Activated CD4-positive, alpha-beta T cell treated with anti-CD3 and anti-CD28 coated beads, Interleukin-2, amount 10 ng/mL, durations not matched to agents 7 days and 5 days (primary cell): ENCODE measurements around the gene NDRG4. TPM values are rescaled to one million over a fixed set of nuclear protein-coding genes. Genes with fewer than 3 reads are reported as not detected.

Source experiments
- CTCF ChIA-PET: fragments of 350-600 bp; sonication (Branson Sonifier 250); formaldehyde crosslinking; loops from one replicate; lab custom pipeline; 2021; ENCODE audit warnings: antibody characterized with exemption; lab: Charles Lee
- POLR2A ChIA-PET: fragments of 350-600 bp; sonication (Branson Sonifier 250); formaldehyde crosslinking; loops from one replicate; lab custom pipeline; 2021; ENCODE audit warnings: antibody characterized with exemption; lab: Charles Lee
- DNase-seq: peaks from one replicate; pipeline ENCODE4 v3.0.0-alpha.2; 2020
- H3K27ac Mint-ChIP-seq: one replicate; pipeline ENCODE4 v1.8.0; 2021; ENCODE audit warnings: mild to moderate bottlenecking, moderate library complexity, mixed read lengths
- H3K27me3 Mint-ChIP-seq: one replicate; pipeline ENCODE4 v1.8.0; 2021; ENCODE audit warnings: mixed read lengths
- H3K36me3 Mint-ChIP-seq: one replicate; pipeline ENCODE4 v1.8.0; 2021; ENCODE audit warnings: low read depth, mixed read lengths
- H3K4me1 Mint-ChIP-seq: one replicate; pipeline ENCODE4 v1.8.0; 2021; ENCODE audit warnings: mixed read lengths
- H3K4me3 Mint-ChIP-seq: one replicate; pipeline ENCODE4 v1.8.0; 2021; ENCODE audit warnings: mild to moderate bottlenecking, moderate library complexity, mixed read lengths
- H3K9me3 Mint-ChIP-seq: one replicate; pipeline ENCODE4 v1.8.0; 2021; ENCODE audit warnings: mixed read lengths
- total RNA-seq, 2 experiments: library from RNA; stranded (reverse); gene quantifications; one replicate each; pipeline ENCODE4 v1.2.3, GENCODE V29; 2021

NDRG4 gene
- total RNA-seq, 2 experiments from 2014 or later = 0.69 to 0.97 TPM

DNA sequence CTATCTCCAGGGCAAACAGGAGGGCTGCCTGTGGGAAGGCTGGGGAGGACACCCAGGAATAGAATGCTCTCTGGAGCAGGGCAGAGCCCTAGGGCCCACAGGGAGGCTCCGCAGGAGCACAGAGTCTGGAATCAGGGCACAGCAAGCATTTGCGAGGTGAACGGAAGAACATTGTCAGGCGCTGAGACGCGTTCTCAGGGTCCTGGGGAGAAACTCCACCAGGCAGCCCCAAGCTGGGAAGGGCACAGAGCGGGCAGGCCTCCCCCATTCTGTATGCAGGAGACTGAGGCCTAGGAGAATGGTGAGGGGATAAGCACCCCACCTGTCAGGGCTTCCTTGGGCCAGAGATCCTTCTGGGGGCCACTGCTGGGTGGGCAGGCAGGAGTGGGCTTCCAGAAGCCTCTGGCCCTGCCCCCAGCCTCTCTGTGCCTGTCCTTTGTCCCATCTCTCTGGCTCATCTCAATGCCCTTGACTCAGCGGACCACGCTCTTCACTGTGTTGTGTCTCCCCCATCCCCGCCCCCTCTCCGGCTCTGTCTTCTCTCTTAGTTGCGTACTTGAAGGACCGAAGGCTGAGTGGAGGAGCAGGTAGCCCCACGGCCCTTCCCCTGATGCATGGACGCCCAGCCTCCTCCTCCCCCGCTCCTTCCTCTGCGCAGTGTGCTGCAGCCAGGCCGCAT, 10.3 kb downstream of the NDRG4 start:
- ChIA-PET CTCF (interaction anchor here (1.5 kb wide), 1 partner anchor 246 kb away, joined by 6 read pairs; no protein-coding TSS in a partner anchor), POLR2A (no interaction called here)
- H3K27ac Mint-ChIP-seq = no peak overlapping the region

DNA sequence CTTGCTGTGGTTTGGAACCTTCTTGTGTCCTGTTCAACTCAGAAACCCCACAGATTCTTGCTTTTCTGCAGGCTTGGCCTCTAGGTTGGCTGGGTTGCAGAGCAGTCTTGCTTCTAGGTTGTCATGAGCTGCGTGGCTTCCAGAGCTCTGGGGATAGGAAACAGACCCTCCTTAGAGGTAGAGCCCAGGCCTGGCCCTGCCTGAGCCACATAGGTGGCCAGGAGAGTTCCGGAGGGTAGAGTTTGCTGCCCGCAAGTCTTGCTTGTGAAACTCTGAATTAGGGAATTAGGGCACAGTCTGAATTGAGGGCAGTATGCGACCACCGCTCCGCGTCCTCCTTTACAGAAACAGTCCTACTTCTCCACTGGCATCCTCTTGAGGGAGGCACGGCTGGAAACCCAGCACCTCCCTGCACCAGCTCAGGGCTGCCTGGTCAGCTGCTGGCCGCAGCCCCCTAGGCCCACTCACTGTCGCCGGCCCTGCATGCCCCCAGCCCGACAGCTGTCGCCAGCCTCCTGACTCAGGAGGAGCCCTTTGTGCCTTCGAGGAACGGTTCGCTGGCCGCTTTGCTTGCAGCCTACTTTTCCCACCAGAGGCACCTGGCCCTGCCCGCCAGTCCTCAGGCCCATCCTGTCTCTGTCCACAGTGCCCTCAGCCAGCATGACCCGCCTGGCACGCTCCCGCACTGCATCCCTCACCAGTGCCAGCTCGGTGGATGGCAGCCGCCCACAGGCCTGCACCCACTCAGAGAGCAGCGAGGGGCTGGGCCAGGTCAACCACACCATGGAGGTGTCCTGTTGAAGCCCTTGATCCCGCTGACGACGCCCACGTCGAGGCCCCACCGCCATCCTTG, 11.1 kb downstream of the NDRG4 start:
- peaks cover 9% of the 10 kb centered on the region for H3K4me1 Mint-ChIP-seq
- no peak overlapping the region for H3K27ac Mint-ChIP-seq
- DNase-seq = no peak
- no peak overlapping the region for H3K4me3 Mint-ChIP-seq
- POLR2A ChIA-PET = no interaction called here
- CTCF ChIA-PET = interaction anchor here (0.6 to 1.8 kb wide), 7 partner anchors 11 to 1608 kb away, joined by 3 to 6 read pairs (median 3); no protein-coding TSS in a partner anchor
- H3K27me3 Mint-ChIP-seq = no peaks in the 10 kb centered on the region
- H3K9me3 Mint-ChIP-seq = no peaks in the 10 kb centered on the region
- H3K36me3 Mint-ChIP-seq = peaks cover 2% of the 10 kb centered on the region

More for the DNA sequence above, 10.3 kb downstream of the NDRG4 start:
- H3K27me3 Mint-ChIP-seq = no peaks in the 10 kb centered on the region
- peaks cover 2% of the 10 kb centered on the region for H3K36me3 Mint-ChIP-seq
- H3K4me3 Mint-ChIP-seq = no peak overlapping the region
- no peaks in the 10 kb centered on the region for H3K9me3 Mint-ChIP-seq
- H3K4me1 Mint-ChIP-seq = peaks cover 8% of the 10 kb centered on the region
- DNase-seq = no peak

DNA sequence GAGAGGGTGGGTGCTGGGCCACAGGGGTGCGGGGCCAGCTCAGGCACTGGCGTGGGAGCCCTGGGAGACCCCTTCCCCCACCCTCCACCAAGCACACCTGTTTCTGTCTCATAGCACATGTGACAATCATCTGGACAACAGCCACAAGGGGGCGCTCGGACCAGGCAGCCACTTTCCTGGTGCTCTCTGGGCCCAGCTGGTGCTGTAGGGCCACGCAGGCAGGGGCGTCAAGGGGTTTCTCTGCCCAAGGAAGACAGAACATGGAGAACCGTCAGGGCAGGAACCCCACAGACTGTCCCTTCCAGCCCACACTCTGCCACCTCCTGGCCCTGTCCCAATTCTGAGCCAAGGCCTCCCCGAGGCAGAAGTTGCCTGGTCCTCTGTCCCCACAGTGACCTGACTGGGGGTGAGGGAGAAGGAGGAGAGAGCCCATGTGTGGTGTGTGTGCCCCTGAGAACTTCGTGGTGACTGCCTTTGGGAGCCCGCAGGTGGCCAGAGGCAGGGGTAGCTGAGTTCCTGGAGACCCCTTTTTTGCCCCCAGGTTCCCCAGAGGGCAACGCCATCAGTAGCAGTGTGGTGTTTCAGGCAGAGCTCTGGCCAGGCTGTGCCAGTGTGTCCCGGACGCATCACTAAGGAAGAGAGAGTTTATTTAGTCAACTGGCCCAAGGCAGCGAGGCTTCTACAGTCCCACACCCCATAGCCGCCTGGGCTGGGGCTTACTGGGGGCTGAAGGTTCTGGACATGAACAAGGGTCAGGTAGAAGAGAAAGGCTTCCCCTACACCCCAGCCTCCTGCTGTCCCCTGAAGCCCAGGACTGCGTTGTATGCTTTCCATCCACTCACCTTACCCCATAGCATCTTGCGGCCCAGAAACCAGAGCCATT, 12.2 kb downstream of the NDRG4 start:
- Mint-ChIP-seq H3K27me3 (no peaks in the 10 kb centered on the region), H3K4me1 (peaks cover 21% of the 10 kb centered on the region), H3K4me3 (no peak overlapping the region), H3K27ac (no peak overlapping the region), H3K36me3 (peaks cover 6% of the 10 kb centered on the region), H3K9me3 (no peaks in the 10 kb centered on the region)
- ChIA-PET CTCF (interaction anchor here (0.6 to 2.3 kb wide), 8 partner anchors 10 to 1609 kb away, joined by 3 to 9 read pairs (median 3); no protein-coding TSS in a partner anchor), POLR2A (no interaction called here)
- DNase-seq = peak; percentile 89

DNA sequence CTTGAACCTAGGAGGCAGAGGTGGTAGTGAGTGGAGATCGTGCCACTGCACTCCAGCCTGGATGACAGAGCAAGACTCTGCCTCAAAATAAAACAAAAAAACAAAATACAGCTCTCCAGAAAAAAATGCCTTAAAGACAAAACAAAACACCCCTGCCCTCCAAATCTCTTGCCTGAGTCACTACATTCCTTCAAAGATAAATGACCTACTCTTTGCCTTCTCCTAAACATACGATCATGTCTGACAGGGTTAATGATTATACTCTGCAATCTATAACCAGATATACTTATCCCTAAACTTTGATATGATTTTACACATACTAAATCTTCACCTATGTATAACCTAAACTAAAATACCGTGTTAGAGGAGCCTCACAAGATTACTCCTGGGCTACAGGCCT, 13.9 kb downstream of the NDRG4 start:
- no peak overlapping the region for H3K4me3 Mint-ChIP-seq
- H3K4me1 Mint-ChIP-seq = peaks cover 34% of the 10 kb centered on the region
- CTCF ChIA-PET = interaction anchor here (0.6 to 2.3 kb wide), 5 partner anchors 11 to 242 kb away, joined by 3 to 9 read pairs (median 3); no protein-coding TSS in a partner anchor
- H3K36me3 Mint-ChIP-seq = peaks cover 14% of the 10 kb centered on the region
- no peak overlapping the region for H3K27ac Mint-ChIP-seq
- H3K27me3 Mint-ChIP-seq = no peaks in the 10 kb centered on the region
- no peaks in the 10 kb centered on the region for H3K9me3 Mint-ChIP-seq
- POLR2A ChIA-PET = no interaction called here
- DNase-seq = no peak

DNA sequence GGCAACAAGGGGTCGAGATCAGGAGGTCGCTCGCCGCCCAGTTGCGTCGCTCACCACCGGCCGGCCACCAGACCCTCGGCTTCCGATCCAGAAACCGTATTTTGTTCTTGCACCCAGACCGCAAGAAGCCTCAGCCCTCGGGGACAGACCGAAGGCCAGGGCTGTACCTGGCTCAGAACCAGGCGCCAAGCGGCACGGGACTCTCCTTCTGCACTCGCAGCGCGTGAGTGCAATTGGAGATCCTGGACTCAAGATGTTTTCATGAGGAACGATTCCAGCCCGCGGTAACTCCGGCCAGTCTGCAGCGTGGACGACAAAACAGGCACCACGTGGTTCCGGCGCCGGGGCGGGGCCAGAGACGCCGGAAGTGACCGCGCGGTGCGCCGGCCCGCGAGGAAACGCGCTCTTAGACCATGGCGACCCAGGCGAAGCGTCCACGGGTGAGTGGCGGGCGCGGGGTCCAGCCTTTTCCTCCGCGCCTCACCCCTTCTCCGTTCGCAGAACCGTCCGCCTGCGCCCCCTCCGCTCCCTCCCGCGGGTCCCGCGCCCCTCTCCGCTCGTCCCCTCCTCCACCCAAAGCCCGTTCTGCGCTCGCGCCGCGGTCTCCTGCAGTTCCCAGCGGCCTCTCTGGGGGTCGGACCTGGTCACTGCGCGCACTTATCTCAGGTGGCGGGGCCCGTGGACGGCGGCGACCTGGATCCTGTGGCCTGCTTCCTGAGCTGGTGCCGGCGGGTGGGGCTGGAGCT, 15.4 kb downstream of the NDRG4 start, which contains the start of gene SETD6:
SETD6 (plus strand) TSS at position 393 of the 746 bp plus-strand sequence; CDS start at position 414, 21 bp downstream.
- DNase-seq = peak; percentile 75
- CTCF ChIA-PET = interaction anchor here (0.6 to 1.8 kb wide), 3 partner anchors 32 to 419 kb away, joined by 3 to 6 read pairs (median 3); no protein-coding TSS in a partner anchor
- Mint-ChIP-seq H3K9me3 (no peaks in the 10 kb centered on the region), H3K27me3 (no peaks in the 10 kb centered on the region), H3K36me3 (peaks cover 19% of the 10 kb centered on the region), H3K27ac (peak within 1 kb of the TSS; percentile 86), H3K4me3 (peak within 1 kb of the TSS; percentile 72), H3K4me1 (peaks cover 42% of the 10 kb centered on the region)
- POLR2A ChIA-PET = no interaction called here

DNA sequence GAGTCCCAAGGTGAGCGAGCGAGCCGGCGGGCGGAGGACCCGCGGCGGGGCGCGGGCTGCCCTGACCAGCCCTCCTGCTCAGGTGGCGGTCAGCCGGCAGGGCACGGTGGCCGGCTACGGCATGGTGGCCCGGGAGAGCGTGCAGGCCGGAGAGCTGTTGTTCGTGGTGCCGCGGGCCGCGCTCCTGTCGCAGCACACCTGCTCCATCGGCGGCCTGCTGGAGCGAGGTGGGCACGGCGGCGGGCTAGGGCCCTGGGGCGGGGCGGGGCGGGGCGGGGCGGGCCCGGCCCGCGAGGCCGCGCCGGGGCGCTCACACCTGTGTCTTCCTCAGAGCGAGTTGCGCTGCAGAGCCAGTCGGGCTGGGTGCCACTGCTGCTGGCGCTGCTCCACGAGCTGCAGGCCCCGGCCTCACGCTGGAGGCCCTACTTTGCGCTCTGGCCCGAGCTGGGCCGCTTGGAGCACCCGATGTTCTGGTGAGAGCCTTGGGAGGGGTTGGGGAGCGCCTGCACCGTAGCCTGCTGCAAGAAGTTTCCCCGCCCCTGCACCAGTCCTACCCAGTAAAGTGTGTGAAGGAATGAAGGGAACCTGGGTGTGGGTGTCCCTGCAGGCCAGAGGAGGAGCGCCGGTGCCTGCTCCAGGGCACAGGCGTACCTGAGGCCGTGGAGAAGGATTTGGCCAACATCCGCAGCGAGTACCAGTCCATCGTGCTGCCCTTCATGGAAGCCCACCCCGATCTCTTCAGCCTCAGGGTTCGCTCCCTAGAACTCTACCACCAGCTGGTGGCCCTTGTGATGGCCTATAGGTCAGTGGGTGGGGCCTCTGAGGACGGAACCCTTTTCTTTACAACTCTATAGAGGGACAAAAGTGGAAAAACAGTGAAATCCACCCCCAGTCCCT, 16.2 kb downstream of the NDRG4 start:
- H3K4me3 Mint-ChIP-seq = peak overlapping the region; percentile 72
- no peaks in the 10 kb centered on the region for H3K9me3 Mint-ChIP-seq
- no peaks in the 10 kb centered on the region for H3K27me3 Mint-ChIP-seq
- peaks cover 27% of the 10 kb centered on the region for H3K36me3 Mint-ChIP-seq
- peak; percentile 40 for DNase-seq
- POLR2A ChIA-PET = no interaction called here
- peaks cover 45% of the 10 kb centered on the region for H3K4me1 Mint-ChIP-seq
- peak overlapping the region; percentile 86 for H3K27ac Mint-ChIP-seq
- CTCF ChIA-PET = interaction anchor here (0.6 to 1.8 kb wide), 2 partner anchors 32 to 240 kb away, joined by 4 to 6 read pairs; no protein-coding TSS in a partner anchor

DNA sequence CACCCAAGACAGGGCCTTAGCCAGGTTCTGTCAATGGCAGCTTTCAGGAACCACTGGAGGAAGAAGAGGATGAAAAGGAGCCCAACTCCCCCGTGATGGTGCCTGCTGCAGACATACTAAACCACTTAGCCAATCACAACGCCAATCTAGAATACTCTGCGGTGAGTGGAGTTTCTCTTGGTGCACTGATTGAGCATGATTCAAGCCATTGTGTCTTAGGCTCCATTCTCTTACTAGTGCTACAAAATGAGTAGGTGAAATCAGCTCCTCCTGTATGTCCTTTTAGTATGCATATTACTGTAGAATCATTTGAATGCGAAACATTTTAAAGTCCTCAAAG, 16.8 kb downstream of the NDRG4 start:
- Mint-ChIP-seq H3K4me3 (peak overlapping the region; percentile 72), H3K4me1 (peaks cover 45% of the 10 kb centered on the region), H3K27me3 (no peaks in the 10 kb centered on the region), H3K27ac (peak overlapping the region; percentile 21), H3K9me3 (no peaks in the 10 kb centered on the region), H3K36me3 (peaks cover 31% of the 10 kb centered on the region)
- no peak for DNase-seq
- ChIA-PET CTCF (interaction anchor here (0.6 kb wide), 1 partner anchor 32 kb away, joined by 4 read pairs; no protein-coding TSS in a partner anchor), POLR2A (no interaction called here)

DNA sequence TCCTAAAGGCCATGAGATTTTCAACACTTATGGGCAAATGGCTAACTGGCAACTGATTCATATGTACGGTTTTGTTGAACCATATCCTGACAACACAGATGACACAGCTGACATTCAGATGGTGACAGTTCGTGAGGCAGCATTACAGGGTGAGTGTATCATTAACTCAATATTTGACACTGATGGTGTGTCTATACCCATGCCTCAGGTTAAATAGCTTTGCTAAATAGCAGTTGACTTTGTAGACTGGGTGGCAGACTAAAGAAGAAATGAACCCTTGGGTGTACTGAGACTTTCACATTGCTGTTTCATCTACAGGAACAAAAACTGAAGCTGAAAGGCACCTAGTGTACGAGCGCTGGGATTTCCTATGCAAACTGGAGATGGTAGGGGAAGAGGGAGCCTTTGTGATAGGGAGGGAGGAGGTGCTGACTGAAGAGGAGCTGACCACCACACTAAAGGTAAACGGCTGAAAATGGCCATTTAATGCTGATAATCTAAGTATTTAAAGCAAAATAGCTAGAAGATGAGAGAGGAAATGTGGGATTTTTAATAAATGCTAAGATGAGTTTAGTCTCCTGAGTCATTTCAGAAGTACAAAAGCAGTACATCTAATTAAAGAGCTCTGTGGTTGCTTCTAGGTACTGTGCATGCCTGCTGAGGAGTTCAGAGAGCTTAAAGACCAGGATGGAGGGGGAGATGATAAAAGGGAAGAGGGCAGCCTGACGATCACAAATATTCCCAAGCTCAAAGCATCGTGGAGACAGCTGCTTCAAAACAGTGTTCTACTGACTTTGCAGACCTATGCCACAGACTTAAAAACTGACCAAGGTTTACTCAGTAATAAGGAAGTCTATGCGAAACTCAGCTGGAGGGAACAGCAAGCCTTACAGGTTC, 18.4 kb downstream of the NDRG4 start:
- POLR2A ChIA-PET = interaction anchor here (0.5 to 0.7 kb wide), 3 partner anchors 29 to 100 kb away, joined by 3 to 4 read pairs (median 3); no protein-coding TSS in a partner anchor
- no peak for DNase-seq
- no peaks in the 10 kb centered on the region for H3K9me3 Mint-ChIP-seq

DNA sequence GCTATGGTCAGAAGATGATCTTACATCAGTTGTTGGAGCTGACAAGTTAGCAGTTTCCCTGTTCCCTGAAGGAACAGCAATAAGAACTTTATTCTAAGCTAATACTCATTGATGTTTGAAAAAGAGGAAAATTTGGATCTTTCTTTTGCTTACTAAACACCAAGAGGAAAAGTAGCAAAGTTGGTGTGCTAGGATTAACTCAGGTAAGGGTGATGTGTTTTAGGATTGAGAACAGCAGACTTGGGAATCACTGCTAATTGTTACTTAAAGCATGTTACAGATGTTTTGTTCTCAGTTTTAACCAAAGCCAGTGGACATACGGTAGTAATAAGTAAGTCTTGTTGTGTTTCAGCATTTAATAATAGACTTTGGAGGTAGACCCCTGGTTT, 19.0 kb downstream of the NDRG4 start:
- H3K4me1 Mint-ChIP-seq = peaks cover 44% of the 10 kb centered on the region
- DNase-seq = no peak
- peaks cover 45% of the 10 kb centered on the region for H3K36me3 Mint-ChIP-seq
- POLR2A ChIA-PET = interaction anchor here (0.5 to 0.6 kb wide), 2 partner anchors 97 to 99 kb away, joined by 3 to 4 read pairs; no protein-coding TSS in a partner anchor
- H3K4me3 Mint-ChIP-seq = no peak overlapping the region
- no peak overlapping the region for H3K27ac Mint-ChIP-seq
- no peaks in the 10 kb centered on the region for H3K9me3 Mint-ChIP-seq
- CTCF ChIA-PET = interaction anchor here (0.7 to 1.8 kb wide), 3 partner anchors 9 to 24 kb away, joined by 3 to 4 read pairs (median 3); no protein-coding TSS in a partner anchor
- H3K27me3 Mint-ChIP-seq = no peaks in the 10 kb centered on the region

More for the DNA sequence above, 18.4 kb downstream of the NDRG4 start:
- Mint-ChIP-seq H3K27me3 (no peaks in the 10 kb centered on the region), H3K4me1 (peaks cover 44% of the 10 kb centered on the region), H3K27ac (peak overlapping the region; percentile 20), H3K4me3 (no peak overlapping the region), H3K36me3 (peaks cover 41% of the 10 kb centered on the region)
- CTCF ChIA-PET = interaction anchor here (0.7 to 1.8 kb wide), 7 partner anchors 9 to 100 kb away, joined by 3 to 4 read pairs (median 3); no protein-coding TSS in a partner anchor

DNA sequence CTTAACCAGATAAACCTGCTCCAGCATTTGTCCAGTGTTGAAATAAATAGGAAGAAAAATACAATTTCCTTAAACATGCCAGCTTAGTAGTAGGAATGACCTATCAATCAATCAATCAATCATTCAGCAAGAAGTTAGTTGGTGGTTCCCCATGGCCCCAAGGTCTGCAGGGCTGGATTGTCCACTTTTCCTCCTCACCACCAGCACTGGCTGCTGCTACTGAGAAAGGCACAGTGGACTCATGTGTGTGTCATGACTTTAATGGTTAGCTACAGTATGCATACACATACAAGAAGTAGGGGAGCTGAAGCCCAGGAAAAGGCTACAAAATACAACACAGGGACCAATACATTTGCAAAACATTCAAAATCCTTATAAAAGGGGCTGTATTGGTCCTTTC, 19.8 kb downstream of the NDRG4 start:
- Mint-ChIP-seq H3K9me3 (no peaks in the 10 kb centered on the region), H3K4me3 (no peak overlapping the region), H3K27ac (peak overlapping the region; percentile 50), H3K36me3 (peaks cover 51% of the 10 kb centered on the region), H3K4me1 (peaks cover 43% of the 10 kb centered on the region), H3K27me3 (no peaks in the 10 kb centered on the region)
- ChIA-PET POLR2A (interaction anchor here (0.7 kb wide), 1 partner anchor 17 kb away, joined by 3 read pairs; no protein-coding TSS in a partner anchor), CTCF (interaction anchor here (0.7 to 1.8 kb wide), 7 partner anchors 8 to 127 kb away, joined by 3 to 6 read pairs (median 3); partner anchors contain the start of gene NDRG4)
- DNase-seq = no peak
